ENCODE results near the gene FASLG.

DNA sequence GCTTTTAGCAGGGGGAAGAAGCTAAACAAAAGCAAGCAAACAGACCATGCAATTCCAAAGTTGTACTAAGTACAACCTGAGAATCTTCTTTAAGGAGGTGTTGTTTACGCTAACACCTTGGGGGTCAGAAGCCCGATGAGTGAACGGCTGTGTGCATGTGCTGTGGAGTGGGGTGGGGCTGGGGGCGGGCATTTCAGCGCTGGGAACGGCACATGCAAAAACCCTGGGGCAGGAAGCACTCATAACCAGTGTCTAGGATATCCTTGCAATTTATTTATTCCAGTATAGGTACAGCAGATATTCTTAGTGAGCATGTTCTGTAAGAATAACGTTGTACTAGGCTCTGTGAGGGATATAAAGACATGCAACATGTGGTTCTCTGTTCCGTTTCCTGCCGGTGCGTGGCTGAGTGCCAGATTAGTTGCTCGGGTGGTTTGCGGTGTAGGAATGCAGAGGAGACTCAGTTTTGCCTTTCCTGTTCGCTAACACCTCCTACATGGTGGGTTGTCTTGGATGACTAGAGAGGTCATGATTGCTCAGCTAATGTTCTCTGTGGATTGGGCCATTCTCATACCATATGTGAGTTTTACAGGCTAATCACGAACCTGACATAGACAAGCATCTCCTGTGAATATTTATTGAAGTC, 3.7 kb downstream of the FASLG start:
- TF ChIP-seq GATA2 (IDR thresholded peaks at IDR 0.05; ENCODE audit: low read depth, low read length) (no peak), GATA3 (IDR thresholded peaks at IDR 0.05; ENCODE audit: low read depth, low read length) (no peak)
